RWPE2 (cell line): ENCODE data around the gene MINDY3.

Experiments used
- ATAC-seq: fragments of 200-7000 bp; cut with Tn5 transposase; 3 replicates; pipeline ENCODE4 v1.9.1; 2021; ENCODE audit warnings: low read depth
- DNase-seq: peaks from one replicate; pipeline ENCODE4 v3.0.0-alpha.2; 2020; ENCODE audit warnings: low spot score
- H3K27ac ChIP-seq: fragments of 450-650 bp; 2 replicates; pipeline ENCODE4 v1.5.1; 2017; ENCODE audit warnings: mild to moderate bottlenecking; ENCODE audit not compliant: poor library complexity, severe bottlenecking
- H3K27me3 ChIP-seq: fragments of 250-450 bp; sonication (Bioruptor Pico); 2 replicates; pipeline ENCODE4 v1.5.1; 2021; ENCODE audit warnings: mild to moderate bottlenecking, moderate library complexity; ENCODE audit not compliant: insufficient read depth, poor library complexity, severe bottlenecking
- H3K36me3 ChIP-seq: fragments of 250-450 bp; sonication (Bioruptor Pico); 2 replicates; pipeline ENCODE4 v1.5.1; 2020; ENCODE audit warnings: low read depth, mild to moderate bottlenecking, moderate library complexity
- H3K4me1 ChIP-seq: fragments of 250-450 bp; sonication (Bioruptor Pico); 2 replicates; pipeline ENCODE4 v1.5.1; 2021; ENCODE audit warnings: mild to moderate bottlenecking, moderate library complexity; ENCODE audit not compliant: insufficient read depth, poor library complexity, severe bottlenecking
- H3K4me3 ChIP-seq: fragments of 250-450 bp; sonication (Bioruptor Pico); 2 replicates; pipeline ENCODE4 v1.5.1; 2021; ENCODE audit warnings: mild to moderate bottlenecking, moderate library complexity; ENCODE audit not compliant: severe bottlenecking
- H3K9me3 ChIP-seq: fragments of 250-450 bp; sonication (Bioruptor Pico); 2 replicates; pipeline ENCODE4 v1.5.1; 2021; ENCODE audit warnings: mild to moderate bottlenecking, moderate library complexity; ENCODE audit not compliant: severe bottlenecking
- TF ChIP-seq, protein P1 (sequence below): fragments of 450-650 bp; IDR thresholded peaks from one replicate; pipeline ENCODE4 v1.5.1; 2017; ENCODE audit warnings: mild to moderate bottlenecking, moderate library complexity; ENCODE audit not compliant: poor library complexity, severe bottlenecking

Gene MINDY3

DNA sequence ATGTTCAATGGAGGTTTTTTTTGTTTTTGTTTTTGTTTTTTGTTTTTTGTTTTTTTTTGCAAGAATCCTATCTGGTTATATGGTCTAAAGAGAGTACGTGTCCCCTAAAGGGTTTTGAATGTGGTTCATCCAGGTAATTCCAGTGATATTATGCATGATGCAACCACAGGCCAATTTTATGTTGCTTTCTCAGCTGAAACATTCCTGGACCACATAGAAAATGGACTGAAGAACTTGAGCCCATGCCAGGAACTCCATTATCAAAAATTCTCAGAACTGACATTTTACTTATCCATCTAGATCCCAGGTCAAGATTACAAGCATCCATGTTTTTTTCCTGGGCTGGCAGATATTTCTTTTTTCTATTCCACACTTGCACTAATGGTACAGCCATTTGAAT lies 11.5 kb upstream of the MINDY3 start:
- no peaks in the 10 kb centered on the region for H3K36me3 ChIP-seq
- no peak for ATAC-seq
- no peaks in the 10 kb centered on the region for H3K9me3 ChIP-seq
- TF ChIP-seq, protein P1, sequence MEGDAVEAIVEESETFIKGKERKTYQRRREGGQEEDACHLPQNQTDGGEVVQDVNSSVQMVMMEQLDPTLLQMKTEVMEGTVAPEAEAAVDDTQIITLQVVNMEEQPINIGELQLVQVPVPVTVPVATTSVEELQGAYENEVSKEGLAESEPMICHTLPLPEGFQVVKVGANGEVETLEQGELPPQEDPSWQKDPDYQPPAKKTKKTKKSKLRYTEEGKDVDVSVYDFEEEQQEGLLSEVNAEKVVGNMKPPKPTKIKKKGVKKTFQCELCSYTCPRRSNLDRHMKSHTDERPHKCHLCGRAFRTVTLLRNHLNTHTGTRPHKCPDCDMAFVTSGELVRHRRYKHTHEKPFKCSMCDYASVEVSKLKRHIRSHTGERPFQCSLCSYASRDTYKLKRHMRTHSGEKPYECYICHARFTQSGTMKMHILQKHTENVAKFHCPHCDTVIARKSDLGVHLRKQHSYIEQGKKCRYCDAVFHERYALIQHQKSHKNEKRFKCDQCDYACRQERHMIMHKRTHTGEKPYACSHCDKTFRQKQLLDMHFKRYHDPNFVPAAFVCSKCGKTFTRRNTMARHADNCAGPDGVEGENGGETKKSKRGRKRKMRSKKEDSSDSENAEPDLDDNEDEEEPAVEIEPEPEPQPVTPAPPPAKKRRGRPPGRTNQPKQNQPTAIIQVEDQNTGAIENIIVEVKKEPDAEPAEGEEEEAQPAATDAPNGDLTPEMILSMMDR = no peak
- H3K27me3 ChIP-seq = peaks cover 17% of the 10 kb centered on the region
- H3K4me3 ChIP-seq = no peak overlapping the region
- no peaks in the 10 kb centered on the region for H3K4me1 ChIP-seq
- DNase-seq = no peak
- H3K27ac ChIP-seq = no peak overlapping the region

DNA sequence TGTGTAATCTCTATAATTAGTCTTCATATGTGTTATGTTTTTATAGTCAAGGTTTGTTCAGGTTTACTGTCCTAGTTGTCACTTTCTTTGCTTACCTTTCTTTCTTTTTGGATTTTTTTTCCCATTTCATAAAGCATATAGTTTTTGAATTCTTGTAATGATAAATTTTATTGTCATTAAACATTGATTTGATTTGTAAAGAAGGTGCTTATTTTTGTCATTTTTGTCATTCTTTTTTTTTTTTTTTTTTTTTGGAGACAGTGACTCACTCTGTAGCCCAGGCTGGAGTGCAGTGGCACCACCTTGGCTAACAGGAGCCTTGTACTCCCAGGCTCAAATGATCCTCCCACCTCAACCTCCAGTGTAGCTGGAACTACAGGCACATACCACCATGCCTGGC lies 9.6 kb upstream of the MINDY3 start:
- Histone ChIP-seq H3K4me1 (no peaks in the 10 kb centered on the region), H3K27ac (no peak overlapping the region), H3K9me3 (no peaks in the 10 kb centered on the region), H3K36me3 (no peaks in the 10 kb centered on the region), H3K27me3 (peaks cover 22% of the 10 kb centered on the region), H3K4me3 (no peak overlapping the region)
- TF ChIP-seq, protein P1 = no peak
- no peak for DNase-seq
- no peak for ATAC-seq

DNA sequence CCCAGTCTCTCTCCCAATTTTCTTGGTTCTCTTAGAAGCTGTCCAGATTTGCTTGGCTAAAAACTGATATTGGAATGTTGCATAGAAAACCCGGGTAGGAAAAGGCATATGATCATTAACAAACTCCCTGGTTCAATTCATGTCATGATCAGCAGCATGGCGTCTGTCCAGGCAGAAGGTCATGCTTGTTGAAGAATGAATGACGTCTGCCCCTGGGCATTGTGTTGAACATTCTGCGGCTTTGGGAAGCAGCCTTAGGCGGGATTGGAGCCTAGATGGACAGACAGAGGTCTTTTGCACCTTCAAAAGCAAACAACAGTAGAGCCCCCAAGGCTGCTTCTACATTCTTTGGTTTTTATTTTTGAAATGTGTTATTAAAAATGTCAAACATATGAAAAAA lies 7.7 kb upstream of the MINDY3 start:
- Histone ChIP-seq H3K9me3 (no peaks in the 10 kb centered on the region), H3K4me3 (no peak overlapping the region), H3K4me1 (no peaks in the 10 kb centered on the region), H3K27me3 (peaks cover 38% of the 10 kb centered on the region), H3K27ac (no peak overlapping the region), H3K36me3 (no peaks in the 10 kb centered on the region)
- TF ChIP-seq, protein P1 = no peak
- DNase-seq (no peak), ATAC-seq (no peak)

DNA sequence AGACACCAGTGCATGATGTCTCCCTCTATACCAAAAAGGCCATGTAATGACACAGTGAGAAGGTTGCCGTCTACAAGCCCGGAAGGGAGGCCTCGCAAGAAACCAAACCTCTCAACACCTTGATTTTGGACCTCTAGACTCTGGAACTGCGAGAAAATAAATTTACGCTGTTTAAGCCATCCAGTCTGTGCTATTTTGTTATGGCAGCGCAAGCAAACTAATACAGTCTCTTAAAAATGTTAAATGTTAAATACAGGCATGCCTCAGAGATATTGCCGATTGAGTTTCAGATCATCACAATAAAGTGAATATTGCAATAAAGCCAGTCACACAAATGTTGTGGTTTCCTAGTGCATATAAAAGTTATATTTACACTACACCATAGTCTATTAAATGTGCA lies 5.0 kb upstream of the MINDY3 start:
- Histone ChIP-seq H3K27ac (no peak overlapping the region), H3K27me3 (peaks cover 32% of the 10 kb centered on the region), H3K36me3 (no peaks in the 10 kb centered on the region), H3K4me1 (no peaks in the 10 kb centered on the region), H3K9me3 (no peaks in the 10 kb centered on the region), H3K4me3 (no peak overlapping the region)
- no peak for ATAC-seq
- DNase-seq = no peak
- TF ChIP-seq, protein P1 = no peak

DNA sequence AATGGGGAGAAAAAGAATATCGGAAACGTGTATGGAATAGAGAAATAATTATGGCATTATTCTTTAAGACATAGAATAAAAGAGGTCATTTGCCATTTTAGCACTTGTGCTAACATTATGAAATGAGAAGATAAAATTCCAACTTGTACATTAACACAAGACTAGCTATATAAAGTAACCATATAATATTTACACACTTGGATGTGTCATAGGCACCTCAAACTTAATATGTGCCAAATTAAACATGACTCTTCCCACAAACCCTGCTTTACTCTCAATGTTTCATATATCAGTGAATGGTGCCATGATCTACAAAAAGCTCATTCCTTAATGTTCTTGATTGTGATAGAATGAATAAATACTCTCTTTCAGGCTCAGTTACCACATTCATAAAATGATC lies 4.1 kb upstream of the MINDY3 start:
- Histone ChIP-seq H3K27me3 (peaks cover 28% of the 10 kb centered on the region), H3K9me3 (no peaks in the 10 kb centered on the region), H3K4me3 (no peak overlapping the region), H3K4me1 (no peaks in the 10 kb centered on the region), H3K27ac (no peak overlapping the region), H3K36me3 (no peaks in the 10 kb centered on the region)
- no peak for DNase-seq
- TF ChIP-seq, protein P1 = no peak
- no peak for ATAC-seq
